Panc1 (cell line): Measurements from ENCODE around the gene ABLIM2.

ENCODE experiments used
- POLR2AphosphoS5 ChIP-seq: IDR thresholded peaks from 2 replicates; pipeline ENCODE4 v1.6.1; 2012; ENCODE audit warnings: mild to moderate bottlenecking, low read depth, low read length, moderate library complexity
- TCF7L2 ChIP-seq: IDR thresholded peaks from 2 replicates; pipeline ENCODE4 v1.6.1; 2011; ENCODE audit warnings: mild to moderate bottlenecking, low read depth, low read length, inconsistent platforms
- TF ChIP-seq, protein P1 (sequence below), 2 experiments: IDR thresholded peaks; 2 replicates each; pipeline ENCODE4 v1.6.1; 2011 to 2012; ENCODE audit warnings: low read depth in 2 of 2, control low read depth in 1 of 2, low read length in 1 of 2, mild to moderate bottlenecking in 1 of 2, moderate library complexity in 1 of 2; ENCODE audit not compliant: insufficient read depth in 1 of 2
- TF ChIP-seq, protein P2 (sequence below): fragments of 450-650 bp; IDR thresholded peaks from 2 replicates; pipeline ENCODE4 v1.5.1; 2017; ENCODE audit warnings: mild to moderate bottlenecking

DNA sequence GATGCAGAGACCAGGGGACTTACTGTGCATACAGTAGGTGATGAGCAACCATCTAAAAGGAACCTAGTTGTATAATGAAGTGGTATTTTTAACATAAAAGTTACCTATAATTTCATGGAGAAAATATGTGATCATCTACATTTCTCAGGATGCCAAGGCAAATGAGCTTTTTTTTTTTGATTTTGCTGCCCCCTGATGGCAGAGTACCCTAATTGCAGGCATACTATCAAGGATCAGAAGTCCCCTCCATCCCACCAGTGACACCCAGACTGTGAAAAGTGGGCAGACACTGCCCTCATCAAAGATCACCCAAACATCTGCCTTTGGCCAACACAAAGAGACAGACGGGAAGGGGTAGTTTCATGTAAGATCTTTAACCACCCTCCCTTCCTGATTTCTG is 9.6 kb upstream of the ABLIM2 start:
- TF ChIP-seq, protein P1, sequence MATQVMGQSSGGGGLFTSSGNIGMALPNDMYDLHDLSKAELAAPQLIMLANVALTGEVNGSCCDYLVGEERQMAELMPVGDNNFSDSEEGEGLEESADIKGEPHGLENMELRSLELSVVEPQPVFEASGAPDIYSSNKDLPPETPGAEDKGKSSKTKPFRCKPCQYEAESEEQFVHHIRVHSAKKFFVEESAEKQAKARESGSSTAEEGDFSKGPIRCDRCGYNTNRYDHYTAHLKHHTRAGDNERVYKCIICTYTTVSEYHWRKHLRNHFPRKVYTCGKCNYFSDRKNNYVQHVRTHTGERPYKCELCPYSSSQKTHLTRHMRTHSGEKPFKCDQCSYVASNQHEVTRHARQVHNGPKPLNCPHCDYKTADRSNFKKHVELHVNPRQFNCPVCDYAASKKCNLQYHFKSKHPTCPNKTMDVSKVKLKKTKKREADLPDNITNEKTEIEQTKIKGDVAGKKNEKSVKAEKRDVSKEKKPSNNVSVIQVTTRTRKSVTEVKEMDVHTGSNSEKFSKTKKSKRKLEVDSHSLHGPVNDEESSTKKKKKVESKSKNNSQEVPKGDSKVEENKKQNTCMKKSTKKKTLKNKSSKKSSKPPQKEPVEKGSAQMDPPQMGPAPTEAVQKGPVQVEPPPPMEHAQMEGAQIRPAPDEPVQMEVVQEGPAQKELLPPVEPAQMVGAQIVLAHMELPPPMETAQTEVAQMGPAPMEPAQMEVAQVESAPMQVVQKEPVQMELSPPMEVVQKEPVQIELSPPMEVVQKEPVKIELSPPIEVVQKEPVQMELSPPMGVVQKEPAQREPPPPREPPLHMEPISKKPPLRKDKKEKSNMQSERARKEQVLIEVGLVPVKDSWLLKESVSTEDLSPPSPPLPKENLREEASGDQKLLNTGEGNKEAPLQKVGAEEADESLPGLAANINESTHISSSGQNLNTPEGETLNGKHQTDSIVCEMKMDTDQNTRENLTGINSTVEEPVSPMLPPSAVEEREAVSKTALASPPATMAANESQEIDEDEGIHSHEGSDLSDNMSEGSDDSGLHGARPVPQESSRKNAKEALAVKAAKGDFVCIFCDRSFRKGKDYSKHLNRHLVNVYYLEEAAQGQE (IDR thresholded peaks at IDR 0.05; ENCODE audit: insufficient read depth in 1 of 2, low read depth in 2 of 2, low read length in 1 of 2), result no peak
- TF ChIP-seq, protein P2, sequence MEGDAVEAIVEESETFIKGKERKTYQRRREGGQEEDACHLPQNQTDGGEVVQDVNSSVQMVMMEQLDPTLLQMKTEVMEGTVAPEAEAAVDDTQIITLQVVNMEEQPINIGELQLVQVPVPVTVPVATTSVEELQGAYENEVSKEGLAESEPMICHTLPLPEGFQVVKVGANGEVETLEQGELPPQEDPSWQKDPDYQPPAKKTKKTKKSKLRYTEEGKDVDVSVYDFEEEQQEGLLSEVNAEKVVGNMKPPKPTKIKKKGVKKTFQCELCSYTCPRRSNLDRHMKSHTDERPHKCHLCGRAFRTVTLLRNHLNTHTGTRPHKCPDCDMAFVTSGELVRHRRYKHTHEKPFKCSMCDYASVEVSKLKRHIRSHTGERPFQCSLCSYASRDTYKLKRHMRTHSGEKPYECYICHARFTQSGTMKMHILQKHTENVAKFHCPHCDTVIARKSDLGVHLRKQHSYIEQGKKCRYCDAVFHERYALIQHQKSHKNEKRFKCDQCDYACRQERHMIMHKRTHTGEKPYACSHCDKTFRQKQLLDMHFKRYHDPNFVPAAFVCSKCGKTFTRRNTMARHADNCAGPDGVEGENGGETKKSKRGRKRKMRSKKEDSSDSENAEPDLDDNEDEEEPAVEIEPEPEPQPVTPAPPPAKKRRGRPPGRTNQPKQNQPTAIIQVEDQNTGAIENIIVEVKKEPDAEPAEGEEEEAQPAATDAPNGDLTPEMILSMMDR, result no peak; the same call in 1 of the 2 replicates
- TF ChIP-seq POLR2AphosphoS5, result no peak
- no peak for TF ChIP-seq TCF7L2
